OCI-LY1 (cell line): ENCODE measurements around the gene CCNQ.
"Not testable (repeated sequence)": the region's sequence is repeated elsewhere in the genome, so short reads cannot be mapped to it uniquely, and the experiment has no call there.

Source experiments
- EZH2 ChIP-seq: fragments of 200-600 bp; sonication (generic), shearing (Covaris generic); IDR thresholded peaks from 2 replicates; pipeline ENCODE4 v1.8.0; 2017; ENCODE audit warnings: borderline replicate concordance, mixed run types, mild to moderate bottlenecking, antibody characterized with exemption, low read length, moderate library complexity, mixed read lengths
- TF ChIP-seq, protein P1 (sequence below): fragments of 200-600 bp; sonication (generic), shearing (Covaris generic); IDR thresholded peaks from 2 replicates; pipeline ENCODE4 v1.5.1; 2017; ENCODE audit warnings: mild to moderate bottlenecking, antibody characterized with exemption, low read length, moderate library complexity, mixed read lengths

DNA sequence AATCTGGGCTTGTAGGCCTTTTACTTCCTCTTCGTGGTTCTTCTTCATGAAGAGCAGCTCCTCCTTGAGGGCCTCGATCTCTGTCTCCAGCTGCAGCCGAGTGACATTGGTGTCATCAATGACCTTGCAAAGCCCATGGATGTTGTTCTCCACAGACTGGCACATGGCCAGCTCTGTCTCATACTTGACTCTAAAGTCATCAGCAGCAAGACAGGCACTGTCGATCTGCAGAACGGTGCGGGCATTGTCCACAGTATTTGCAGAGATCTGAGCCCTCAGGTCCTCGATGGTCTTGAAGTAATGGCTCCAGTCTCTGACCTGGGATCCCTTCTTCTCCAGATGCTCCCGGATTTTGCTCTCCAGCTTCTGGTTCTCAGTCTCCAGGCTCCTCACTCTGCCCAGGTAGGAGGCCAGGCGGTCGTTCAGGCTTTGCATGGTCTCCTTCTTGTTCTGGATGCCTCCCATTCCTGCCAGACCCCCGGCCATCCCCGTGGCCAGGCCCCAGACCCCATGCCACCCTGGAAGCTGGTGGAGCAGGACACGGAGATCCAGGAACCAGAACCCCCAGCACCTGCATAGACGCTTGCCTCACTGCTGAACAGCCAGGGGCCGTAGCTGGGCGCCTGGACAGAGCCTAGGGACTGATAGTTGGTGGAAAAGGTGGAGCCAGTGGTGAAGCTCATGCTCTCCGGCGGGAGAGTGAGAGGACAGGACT, 5.9 kb upstream of the CCNQ start:
- TF ChIP-seq, protein P1, sequence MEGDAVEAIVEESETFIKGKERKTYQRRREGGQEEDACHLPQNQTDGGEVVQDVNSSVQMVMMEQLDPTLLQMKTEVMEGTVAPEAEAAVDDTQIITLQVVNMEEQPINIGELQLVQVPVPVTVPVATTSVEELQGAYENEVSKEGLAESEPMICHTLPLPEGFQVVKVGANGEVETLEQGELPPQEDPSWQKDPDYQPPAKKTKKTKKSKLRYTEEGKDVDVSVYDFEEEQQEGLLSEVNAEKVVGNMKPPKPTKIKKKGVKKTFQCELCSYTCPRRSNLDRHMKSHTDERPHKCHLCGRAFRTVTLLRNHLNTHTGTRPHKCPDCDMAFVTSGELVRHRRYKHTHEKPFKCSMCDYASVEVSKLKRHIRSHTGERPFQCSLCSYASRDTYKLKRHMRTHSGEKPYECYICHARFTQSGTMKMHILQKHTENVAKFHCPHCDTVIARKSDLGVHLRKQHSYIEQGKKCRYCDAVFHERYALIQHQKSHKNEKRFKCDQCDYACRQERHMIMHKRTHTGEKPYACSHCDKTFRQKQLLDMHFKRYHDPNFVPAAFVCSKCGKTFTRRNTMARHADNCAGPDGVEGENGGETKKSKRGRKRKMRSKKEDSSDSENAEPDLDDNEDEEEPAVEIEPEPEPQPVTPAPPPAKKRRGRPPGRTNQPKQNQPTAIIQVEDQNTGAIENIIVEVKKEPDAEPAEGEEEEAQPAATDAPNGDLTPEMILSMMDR: not testable (repeated sequence)
- TF ChIP-seq EZH2: not testable (repeated sequence)
